GM08714 (cell line): Measurements from ENCODE around the gene EPPIN.

Source experiments
- H3K4me3 ChIP-seq: fragments of 200-500 bp; sonication (Bioruptor generic); 2 replicates; pipeline ENCODE4 v1.5.1; 2014; ENCODE audit warnings: mild to moderate bottlenecking, low read length, inconsistent platforms
- ZNF274 ChIP-seq: IDR thresholded peaks from 2 replicates; pipeline ENCODE4 v1.6.1; 2012; ENCODE audit warnings: mild to moderate bottlenecking, low read depth, low read length

Gene EPPIN

DNA sequence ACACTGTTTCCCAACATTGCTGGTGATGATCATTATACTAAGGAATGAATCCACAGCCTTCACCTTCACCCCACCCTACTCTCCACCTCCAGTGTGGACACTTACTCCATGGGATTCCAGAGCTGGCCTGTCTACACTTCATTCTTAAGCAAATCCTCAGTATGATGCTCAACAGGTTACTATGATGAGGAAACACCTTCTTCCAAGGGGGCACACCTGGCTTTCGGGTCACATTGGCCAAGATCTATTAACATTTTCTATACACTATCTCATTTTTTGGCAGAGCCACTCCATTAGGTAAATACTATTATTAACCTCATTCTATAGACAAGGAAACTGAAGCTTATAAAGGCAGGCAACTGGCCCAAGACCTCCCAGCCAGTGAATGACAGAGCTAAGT lies 8.0 kb upstream of the EPPIN start:
- H3K4me3 ChIP-seq, result no peak overlapping the region
- TF ChIP-seq ZNF274, result no peak

DNA sequence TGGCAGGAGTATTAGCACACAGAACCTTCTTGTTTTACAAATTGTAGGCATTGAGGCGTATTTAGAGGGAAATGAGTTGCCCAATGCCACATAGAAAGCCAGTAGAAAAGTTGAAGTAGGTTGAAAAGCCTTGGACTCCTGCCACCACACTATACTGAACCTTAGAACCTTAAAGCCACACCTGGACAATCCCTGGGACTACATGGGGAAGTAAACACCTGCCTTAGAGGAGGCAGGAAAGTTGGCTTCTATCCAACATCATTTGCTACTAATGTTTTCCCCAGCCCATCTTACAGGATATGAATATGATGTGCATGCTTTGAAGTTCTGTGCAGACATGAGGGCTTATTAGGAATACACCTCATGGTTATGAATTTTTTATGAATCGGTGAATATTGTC lies 5.3 kb upstream of the EPPIN start:
- TF ChIP-seq ZNF274, result no peak
- no peak overlapping the region for H3K4me3 ChIP-seq

DNA sequence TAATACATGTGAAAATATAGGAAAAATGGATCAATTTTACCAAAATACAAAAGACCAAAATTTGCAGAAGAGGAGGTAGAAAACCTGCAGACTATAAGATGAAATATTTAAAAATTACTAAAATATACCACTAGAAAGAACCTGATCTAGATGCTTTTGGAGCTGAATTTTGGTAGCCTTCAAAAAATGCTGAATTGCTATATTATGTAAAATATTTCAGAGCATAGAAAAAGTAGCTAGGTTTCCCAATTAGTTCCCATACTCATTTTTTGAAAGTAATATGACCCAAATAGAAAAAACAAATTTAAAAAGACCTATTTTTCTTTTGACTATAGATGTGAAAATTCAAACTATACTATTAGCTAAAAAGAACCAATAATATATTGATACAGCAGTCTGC lies 3.6 kb upstream of the EPPIN start:
- no peak for TF ChIP-seq ZNF274
- no peak overlapping the region for H3K4me3 ChIP-seq

GRCh38 chr20:45548410-45548809 lies 1.2 kb upstream of the EPPIN start:
- H3K4me3 ChIP-seq, result no peak overlapping the region
- no peak for TF ChIP-seq ZNF274

DNA sequence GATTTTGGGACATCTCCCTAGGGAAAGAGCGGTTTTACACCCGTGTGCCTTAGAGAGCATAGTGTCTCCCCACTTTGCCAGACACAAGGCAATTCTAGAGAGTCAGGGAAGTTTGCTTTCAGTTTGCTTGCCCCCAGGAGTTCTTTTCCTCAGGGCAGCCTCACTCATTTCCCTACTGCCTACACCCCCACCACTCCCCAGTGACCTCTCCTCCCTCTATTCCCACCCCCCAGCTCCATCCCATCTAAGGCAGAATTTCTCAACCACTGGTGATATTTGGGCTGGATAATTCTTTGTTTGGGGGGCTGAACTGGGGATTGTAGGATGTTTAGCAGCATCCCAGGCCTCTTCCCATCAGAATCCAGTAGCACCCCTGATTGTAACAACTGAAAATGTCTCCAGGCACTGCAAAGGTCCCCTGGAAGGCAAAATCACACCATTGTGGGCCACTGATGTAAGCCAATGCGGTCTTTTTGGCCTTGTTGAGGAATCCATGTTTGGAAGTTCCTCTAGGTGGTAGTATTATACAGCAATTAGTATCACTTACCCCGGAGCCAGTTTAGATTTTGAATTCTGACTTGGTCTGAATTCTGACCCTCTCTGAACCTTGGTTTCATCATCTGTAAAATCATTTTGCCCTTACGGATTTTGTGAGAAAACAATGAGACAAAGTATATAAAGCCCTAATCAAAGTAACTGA lies 1.3 kb downstream of the EPPIN start:
- H3K4me3 ChIP-seq, result no peak overlapping the region
- TF ChIP-seq ZNF274, result no peak

DNA sequence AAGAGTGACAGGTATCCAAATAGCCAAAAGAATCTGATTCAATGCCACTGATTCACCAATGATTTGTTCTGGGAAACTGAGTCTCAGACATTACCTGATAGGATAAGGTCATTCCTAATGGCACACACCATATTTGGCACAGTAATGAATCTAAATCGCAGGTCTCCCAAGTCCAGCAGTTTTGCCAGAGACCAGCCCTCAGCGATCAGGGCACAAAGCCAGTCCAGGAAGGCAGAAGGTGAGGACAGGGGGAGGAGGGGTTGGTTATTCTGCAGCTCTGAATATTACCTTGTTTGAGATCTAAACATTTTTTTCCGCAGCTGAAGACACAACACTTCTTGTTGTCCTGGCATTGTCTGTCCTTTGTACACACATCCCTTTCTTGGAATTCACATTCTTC lies 1.9 kb downstream of the EPPIN start:
- TF ChIP-seq ZNF274, result no peak
- no peak overlapping the region for H3K4me3 ChIP-seq

DNA sequence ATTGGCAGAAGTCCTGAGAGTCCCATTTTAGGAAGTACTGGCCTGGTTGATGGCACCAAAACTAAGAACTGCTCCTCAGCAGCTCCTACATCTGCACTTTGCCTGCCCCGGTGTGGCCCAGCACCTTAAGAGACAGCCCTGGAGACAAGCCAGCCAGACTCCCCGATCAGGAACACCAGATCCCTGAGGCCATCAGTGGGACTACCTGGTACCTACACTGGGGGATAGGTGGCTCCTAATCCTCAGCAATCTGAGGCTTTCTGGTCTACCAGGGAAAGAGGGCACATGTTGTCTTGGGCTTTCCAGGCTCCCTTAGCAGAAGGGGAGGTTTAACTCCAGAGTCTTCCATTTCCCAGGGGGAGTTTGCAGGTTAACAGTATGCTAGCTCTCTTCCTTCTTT lies 7.8 kb downstream of the EPPIN start, which contains the start of gene WFDC6:
TSS of gene WFDC6 (minus strand) at position 101 of the 400 bp plus-strand sequence. CDS start at position 26, 75 bp downstream.
- no peak for TF ChIP-seq ZNF274

DNA sequence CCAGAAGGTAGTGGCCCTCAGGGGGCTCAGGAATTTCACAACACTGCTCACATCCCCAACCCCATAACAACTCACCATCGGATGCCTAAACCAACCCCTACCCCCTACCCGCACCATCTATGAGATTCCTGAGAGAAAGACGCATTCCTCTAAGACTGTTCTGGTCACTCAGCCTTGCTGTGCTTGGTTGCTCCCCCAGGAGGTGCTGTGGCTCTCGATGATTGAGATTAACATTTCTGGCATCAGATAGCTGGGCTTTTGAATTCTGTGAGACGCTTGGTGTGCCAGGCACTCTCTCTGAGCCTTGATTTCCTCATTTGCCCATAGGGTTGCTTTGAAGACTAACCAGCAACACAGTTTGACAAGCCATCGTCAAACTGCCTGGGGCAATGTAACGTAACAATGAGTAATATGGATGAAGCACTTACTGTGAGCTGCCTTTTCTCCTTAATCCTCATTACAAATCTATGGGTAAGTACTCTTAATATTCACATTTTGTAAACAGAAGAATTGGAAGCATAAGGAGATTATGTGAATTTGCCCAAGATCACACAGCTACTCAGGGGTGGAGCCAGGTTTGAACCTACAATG lies 8.9 kb downstream of the EPPIN start:
- no peak for TF ChIP-seq ZNF274
- no peak overlapping the region for H3K4me3 ChIP-seq

More for the DNA sequence above, 7.8 kb downstream of the EPPIN start, which contains the start of gene WFDC6:
- no peak within 1 kb of the TSS for H3K4me3 ChIP-seq

DNA sequence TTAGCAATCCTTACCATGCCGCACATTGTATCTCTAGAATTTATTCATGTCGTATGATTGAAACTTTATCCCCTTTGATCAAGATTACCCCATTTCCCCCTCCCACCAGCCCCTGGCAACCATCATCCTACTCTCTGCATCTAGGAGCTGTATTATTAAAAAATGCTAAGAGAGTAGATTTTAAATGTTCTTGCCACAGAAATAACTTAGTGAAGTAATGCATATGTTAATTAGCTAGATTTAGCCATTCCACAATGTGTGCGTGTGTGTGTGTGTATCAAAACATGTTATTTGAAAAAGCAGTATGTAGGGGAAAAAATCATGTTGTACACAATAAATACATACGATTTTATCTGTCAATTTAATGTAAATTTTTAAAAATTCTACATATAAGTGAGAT lies 19.9 kb downstream of the EPPIN start:
- no peak for TF ChIP-seq ZNF274
- H3K4me3 ChIP-seq, result no peak overlapping the region

DNA sequence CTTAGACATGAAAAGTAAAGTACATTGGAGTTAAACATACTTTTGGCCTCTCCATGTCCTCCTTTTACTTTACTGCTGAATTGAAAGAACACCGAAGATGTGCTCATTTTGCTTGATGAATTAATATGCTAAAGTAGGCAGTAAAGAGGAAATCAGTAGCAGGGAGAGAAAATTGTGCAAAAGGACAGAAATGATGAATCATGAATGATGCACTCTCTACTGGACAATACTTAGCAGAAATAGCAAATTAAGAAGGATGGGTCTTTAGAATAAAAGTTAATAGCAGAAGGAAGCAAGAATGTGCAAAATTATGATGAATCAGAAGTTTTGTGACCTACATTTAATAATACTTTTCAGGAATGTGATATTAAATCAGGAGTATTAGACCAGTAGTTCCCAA lies 23.4 kb downstream of the EPPIN start:
- no peak overlapping the region for H3K4me3 ChIP-seq
- no peak for TF ChIP-seq ZNF274

DNA sequence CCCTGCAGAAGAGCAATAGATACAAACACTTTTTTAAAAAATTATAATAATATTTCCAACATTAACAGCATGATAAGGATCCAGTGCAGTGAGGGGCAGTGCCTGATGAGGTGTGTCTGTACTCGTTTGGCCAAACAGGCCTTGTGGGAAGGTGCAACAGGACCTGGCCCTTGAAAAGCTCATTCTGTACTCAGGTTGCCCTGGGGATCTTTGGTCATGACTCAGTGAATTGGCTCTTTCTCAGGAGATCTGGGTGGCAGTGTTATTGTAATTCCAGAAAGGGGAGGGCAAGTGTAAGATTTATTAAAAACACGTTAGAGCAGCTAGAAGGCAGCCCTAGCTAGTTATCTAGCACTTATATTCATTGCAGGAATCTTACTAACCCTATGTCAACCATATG lies 28.9 kb downstream of the EPPIN start:
- TF ChIP-seq ZNF274, result no peak
- H3K4me3 ChIP-seq, result no peak overlapping the region

- TF ChIP-seq ZNF274, result no peak
- H3K4me3 ChIP-seq, result no peak within 1 kb of the TSS
Measured at GRCh38 chr20:45515147-45515913, 31.9 kb downstream of the EPPIN start, which contains the start of gene SPINT3. SPINT3 (minus strand) TSS chr20:45515622; CDS start chr20:45515608, 14 bp downstream.

DNA sequence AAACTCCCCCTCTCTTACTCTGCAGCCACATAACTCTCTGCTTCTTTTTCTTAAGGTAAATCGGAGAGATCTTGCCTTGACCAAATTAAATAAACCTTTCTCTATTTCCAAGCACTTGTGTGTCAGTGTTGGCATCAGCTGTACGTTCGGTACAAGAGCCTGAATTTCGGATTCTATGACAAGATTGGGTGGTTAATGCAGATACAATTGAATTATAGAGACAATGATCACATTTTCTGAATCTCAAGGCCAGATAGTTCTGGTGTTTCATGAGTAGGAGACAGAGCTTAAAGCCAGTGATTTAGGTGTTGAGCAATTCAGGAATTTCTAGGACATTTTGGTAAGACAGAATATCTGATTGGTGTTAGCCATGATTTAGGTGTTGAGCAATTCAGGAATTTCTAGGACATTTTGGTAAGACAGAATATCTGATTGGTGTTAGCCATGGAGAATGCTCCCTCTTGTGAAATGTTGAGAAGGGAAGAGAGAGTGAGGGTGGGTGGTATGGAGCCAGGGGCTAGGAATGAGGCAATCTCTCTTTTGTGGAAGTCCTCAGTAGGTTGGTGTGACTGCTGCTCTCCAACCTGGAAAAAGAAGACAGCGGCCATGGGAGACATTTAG lies 36.8 kb downstream of the EPPIN start:
- no peak overlapping the region for H3K4me3 ChIP-seq
- no peak for TF ChIP-seq ZNF274

- H3K4me3 ChIP-seq, result no peak overlapping the region
- TF ChIP-seq ZNF274, result no peak
Measured at GRCh38 chr20:45509091-45509490, 38.1 kb downstream of the EPPIN start.
